WI38 (cell line): ENCODE results near the gene SSU72.

Experiments
- H3K4me3 ChIP-seq: 2 replicates; pipeline ENCODE4 v1.5.1; 2011; ENCODE audit warnings: low read depth, mild to moderate bottlenecking, control low read depth, low read length
- CTCF ChIP-seq: IDR thresholded peaks from 2 replicates; pipeline ENCODE4 v1.5.1; 2012; ENCODE audit warnings: low read depth, mild to moderate bottlenecking, control low read depth, low read length

Gene SSU72

GRCh38 chr1:1569341-1569740, 5.3 kb downstream of the SSU72 start:
- no peak for TF ChIP-seq CTCF
- H3K4me3 ChIP-seq, result no peak overlapping the region

- TF ChIP-seq CTCF, result no peak
- no peak overlapping the region for H3K4me3 ChIP-seq
Observed at GRCh38 chr1:1567891-1568291, 6.8 kb downstream of the SSU72 start.

GRCh38 chr1:1567152-1567875, 7.3 kb downstream of the SSU72 start:
- no peak for TF ChIP-seq CTCF
- no peak overlapping the region for H3K4me3 ChIP-seq

GRCh38 chr1:1565340-1565739, 9.3 kb downstream of the SSU72 start:
- TF ChIP-seq CTCF, result no peak
- no peak overlapping the region for H3K4me3 ChIP-seq

GRCh38 chr1:1564268-1564667, 10.4 kb downstream of the SSU72 start:
- no peak for TF ChIP-seq CTCF
- H3K4me3 ChIP-seq, result no peak overlapping the region

- no peak overlapping the region for H3K4me3 ChIP-seq
- TF ChIP-seq CTCF, result no peak
Observed at GRCh38 chr1:1563688-1564087, 11.0 kb downstream of the SSU72 start.

- no peak for TF ChIP-seq CTCF
- no peak overlapping the region for H3K4me3 ChIP-seq
Observed at GRCh38 chr1:1562556-1563195, 12.0 kb downstream of the SSU72 start.
